H1 (cell line): Measurements from ENCODE around the gene CDKN1B. TPM values are rescaled to one million over a fixed set of nuclear protein-coding genes. Genes with fewer than 3 reads are reported as not detected.

Experiments
- CTCF ChIA-PET: fragments of 300-600 bp; sonication (Branson Sonifier 250); formaldehyde crosslinking; loops from one replicate; lab custom pipeline; 2021; ENCODE audit not compliant: partially characterized antibody; lab: Charles Lee
- POLR2A ChIA-PET: fragments of 300-600 bp; sonication (Branson Sonifier 250); formaldehyde crosslinking; loops from one replicate; lab custom pipeline; 2021; ENCODE audit warnings: inconsistent platforms; ENCODE audit not compliant: partially characterized antibody; lab: Charles Lee
- DNase-seq, 2 experiments: peaks; one replicate each; pipeline versions ENCODE4 v3.0.0 to v3.0.0-alpha.2; 2010 to 2022; ENCODE audit warnings: low spot score in 2 of 2, low read depth in 1 of 2, mixed read lengths in 1 of 2
- FAIRE-seq: peaks from 2 replicates; lab custom pipeline; 2011; peaks lifted over from hg19 to GRCh38; lab: Jason Lieb, UNC
- H2AFZ ChIP-seq: 2 replicates; pipeline ENCODE4 v1.8.1; 2012; ENCODE audit warnings: low read length, inconsistent platforms
- H2AK5ac ChIP-seq: 2 replicates; pipeline ENCODE4 v1.6.1; 2013; ENCODE audit warnings: low read depth, low read length
- H2BK120ac ChIP-seq: replicated peaks from 2 replicates; pipeline ENCODE3; 2013; ENCODE audit warnings: low read depth, low read length, inconsistent platforms
- H2BK12ac ChIP-seq: 2 replicates; pipeline ENCODE4 v1.6.1; 2013; ENCODE audit warnings: low read depth, low read length
- H2BK15ac ChIP-seq: 2 replicates; pipeline ENCODE4 v1.6.1; 2013; ENCODE audit warnings: low read length
- H2BK20ac ChIP-seq: 2 replicates; pipeline ENCODE4 v1.6.1; 2013; ENCODE audit warnings: low read length
- H2BK5ac ChIP-seq: 2 replicates; pipeline ENCODE4 v1.6.1; 2013; ENCODE audit warnings: low read depth, low read length
- H3K14ac ChIP-seq: 2 replicates; pipeline ENCODE4 v1.6.1; 2013; ENCODE audit warnings: inconsistent platforms; ENCODE audit not compliant: insufficient read length
- H3K18ac ChIP-seq: 2 replicates; pipeline ENCODE4 v1.6.1; 2013; ENCODE audit warnings: low read length; ENCODE audit errors: extremely low read depth
- H3K23ac ChIP-seq: 2 replicates; pipeline ENCODE4 v1.6.1; 2013; ENCODE audit warnings: inconsistent platforms; ENCODE audit not compliant: insufficient read length
- H3K23me2 ChIP-seq: 2 replicates; pipeline ENCODE4 v1.6.1; 2013; ENCODE audit warnings: low read depth, low read length
- H3K27ac ChIP-seq: 2 replicates; pipeline ENCODE4 v1.6.1; 2011; ENCODE audit warnings: low read depth, low read length, inconsistent platforms
- H3K27me3 ChIP-seq, 4 experiments: replicated peaks in 1 of 4; 1 replicate in 1 of 4; 2 replicates in 3 of 4; pipeline versions ENCODE4 v1.6.1 to v1.8.1; 2011 to 2013; ENCODE audit warnings: low read length in 3 of 4, mild to moderate bottlenecking in 3 of 4, inconsistent platforms in 2 of 4, mixed read lengths in 2 of 4, moderate library complexity in 1 of 4; ENCODE audit not compliant: control insufficient read depth in 3 of 4, insufficient read depth in 3 of 4; ENCODE audit errors: extremely low read depth in 1 of 4
- H3K36me3 ChIP-seq, 4 experiments: 2 replicates each; pipeline versions ENCODE4 v1.6.1 to v1.8.1; 2011 to 2013; ENCODE audit warnings: mild to moderate bottlenecking in 4 of 4, low read length in 3 of 4, moderate library complexity in 2 of 4, control low read depth in 1 of 4, inconsistent platforms in 1 of 4; ENCODE audit not compliant: insufficient read depth in 4 of 4, control insufficient read depth in 2 of 4
- H3K4ac ChIP-seq: replicated peaks from 2 replicates; pipeline ENCODE3; 2013; ENCODE audit warnings: low read length, low read depth, mixed read lengths, inconsistent platforms; ENCODE audit not compliant: insufficient read length
- H3K4me1 ChIP-seq, 4 experiments: replicated peaks in 1 of 4; 1 replicate in 1 of 4; 2 replicates in 3 of 4; pipeline versions ENCODE4 v1.6.1 to v1.8.1; 2011 to 2013; ENCODE audit warnings: low read length in 3 of 4, inconsistent platforms in 2 of 4, mixed read lengths in 1 of 4; ENCODE audit not compliant: insufficient read depth in 4 of 4, control insufficient read depth in 3 of 4
- H3K4me2 ChIP-seq, 2 experiments: 2 replicates each; pipeline versions ENCODE4 v1.6.1 to v1.8.1; 2011 to 2013; ENCODE audit warnings: low read depth in 2 of 2, low read length in 2 of 2, control low read depth in 1 of 2, inconsistent platforms in 1 of 2, mild to moderate bottlenecking in 1 of 2; ENCODE audit not compliant: insufficient read depth in 1 of 2
- H3K4me3 ChIP-seq, 4 experiments: fragments of 200-600, 300-600 bp in 1 of 4; sonication (generic), shearing (Covaris generic), sonication (Bioruptor Twin) in 1 of 4; 2 replicates each; pipeline versions ENCODE4 v1.5.1 to v1.8.1; 2011 to 2016; ENCODE audit warnings: low read length in 4 of 4, low read depth in 3 of 4, control low read depth in 2 of 4, inconsistent platforms in 2 of 4, mild to moderate bottlenecking in 2 of 4, mixed read lengths in 1 of 4, moderate library complexity in 1 of 4; ENCODE audit not compliant: insufficient read depth in 2 of 4; ENCODE audit errors: extremely low read depth in 1 of 4
- H3K56ac ChIP-seq: replicated peaks from 2 replicates; pipeline ENCODE3; 2013; ENCODE audit warnings: low read depth, mild to moderate bottlenecking, mixed read lengths, low read length, inconsistent platforms; ENCODE audit not compliant: insufficient read length
- H3K79me1 ChIP-seq: 2 replicates; pipeline ENCODE4 v1.6.1; 2013; ENCODE audit warnings: low read depth, low read length, control low read depth
- H3K79me2 ChIP-seq, 2 experiments: 2 replicates each; pipeline versions ENCODE4 v1.6.1 to v1.8.1; 2012 to 2013; ENCODE audit warnings: low read length in 2 of 2, mild to moderate bottlenecking in 2 of 2, inconsistent platforms in 1 of 2; ENCODE audit not compliant: insufficient read depth in 2 of 2, control insufficient read depth in 1 of 2
- H3K9ac ChIP-seq, 4 experiments: replicated peaks in 1 of 4; 1 replicate in 1 of 4; 2 replicates in 3 of 4; pipeline versions ENCODE4 v1.6.1 to v1.8.1; 2011 to 2013; ENCODE audit warnings: low read depth in 3 of 4, low read length in 3 of 4, control low read depth in 2 of 4, mild to moderate bottlenecking in 2 of 4, moderate library complexity in 2 of 4, inconsistent platforms in 1 of 4; ENCODE audit errors: extremely low read depth in 1 of 4
- H3K9me3 ChIP-seq, 2 experiments: 2 replicates each; pipeline versions ENCODE4 v1.6.1 to v1.8.1; 2012 to 2013; ENCODE audit warnings: mild to moderate bottlenecking in 2 of 2, moderate library complexity in 2 of 2, control low read depth in 1 of 2, inconsistent platforms in 1 of 2, low read depth in 1 of 2, low read length in 1 of 2, mixed read lengths in 1 of 2; ENCODE audit not compliant: insufficient read depth in 2 of 2
- H4K20me1 ChIP-seq, 2 experiments: replicated peaks in 1 of 2; 2 replicates each; pipeline versions ENCODE3 to v1.8.1; 2011 to 2013; ENCODE audit warnings: inconsistent platforms in 2 of 2, low read length in 2 of 2, mild to moderate bottlenecking in 1 of 2; ENCODE audit not compliant: insufficient read depth in 2 of 2, control insufficient read depth in 1 of 2
- H4K5ac ChIP-seq: 2 replicates; pipeline ENCODE4 v1.6.1; 2013; ENCODE audit warnings: low read length, low read depth, mixed read lengths, inconsistent platforms; ENCODE audit not compliant: insufficient read length
- H4K8ac ChIP-seq: 2 replicates; pipeline ENCODE4 v1.8.0; 2013; ENCODE audit warnings: mild to moderate bottlenecking, moderate library complexity, low read length, inconsistent platforms; ENCODE audit not compliant: insufficient read depth; ENCODE audit errors: extremely low read depth
- H4K91ac ChIP-seq: replicated peaks from 2 replicates; pipeline ENCODE3; 2013; ENCODE audit warnings: low read length, mixed read lengths, inconsistent platforms; ENCODE audit not compliant: insufficient read length
- BRCA1 ChIP-seq: IDR thresholded peaks from 2 replicates; pipeline ENCODE4 v1.6.1; 2012; ENCODE audit warnings: low read depth, low read length, improper control_type of control experiment
- WGBS, 2 experiments: shearing (Covaris generic) in 1 of 2; methylation state at CpG; one replicate each; pipeline versions ENCODE4 v1.1.6 to v1.1.7; 2013 to 2015; ENCODE audit warnings: low lambda C conversion rate in 2 of 2, mixed read lengths in 2 of 2, inconsistent platforms in 1 of 2, low coverage in 1 of 2, missing lambda C conversion rate in 1 of 2; ENCODE audit not compliant: insufficient replicate concordance in 2 of 2, insufficient coverage in 1 of 2, insufficient read length in 1 of 2; ENCODE audit errors: extremely low coverage in 1 of 2, missing lambda C conversion rate in 1 of 2; 5-methylcytosine and 5-hydroxymethylcytosine counted together
- polyA plus RNA-seq, 7 experiments: library from polyadenylated mRNA; depleted of rRNA in 3 of 7; stranded (reverse) in 5 of 7; unstranded in 2 of 7; fragments of >200 nt in 5 of 7; fragments of 200-250 nt in 2 of 7; gene quantifications; 1 replicate in 5 of 7; 2 replicates in 1 of 7; 4 replicates in 1 of 7; pipeline versions ENCODE4 v1.2.1 to v1.2.3, GENCODE V29; 2011 to 2013; ENCODE audit warnings: missing spikeins in 2 of 7, mixed read lengths in 2 of 7
- total RNA-seq: library from RNA; stranded (reverse); fragmentation: NEBNext Ultra II Directional; extraction: Animal tissue kit (Norgen Biotek cat#: 25700); gene quantifications from 2 replicates; pipeline ENCODE4 v1.2.1, GENCODE V29; 2021

Gene CDKN1B
- total and polyA plus RNA-seq, 2 of the 8 experiments (the other 6 are each of a cell fraction or from before 2014, with no cell fraction given), result 6.5 to 27.2 TPM

DNA sequence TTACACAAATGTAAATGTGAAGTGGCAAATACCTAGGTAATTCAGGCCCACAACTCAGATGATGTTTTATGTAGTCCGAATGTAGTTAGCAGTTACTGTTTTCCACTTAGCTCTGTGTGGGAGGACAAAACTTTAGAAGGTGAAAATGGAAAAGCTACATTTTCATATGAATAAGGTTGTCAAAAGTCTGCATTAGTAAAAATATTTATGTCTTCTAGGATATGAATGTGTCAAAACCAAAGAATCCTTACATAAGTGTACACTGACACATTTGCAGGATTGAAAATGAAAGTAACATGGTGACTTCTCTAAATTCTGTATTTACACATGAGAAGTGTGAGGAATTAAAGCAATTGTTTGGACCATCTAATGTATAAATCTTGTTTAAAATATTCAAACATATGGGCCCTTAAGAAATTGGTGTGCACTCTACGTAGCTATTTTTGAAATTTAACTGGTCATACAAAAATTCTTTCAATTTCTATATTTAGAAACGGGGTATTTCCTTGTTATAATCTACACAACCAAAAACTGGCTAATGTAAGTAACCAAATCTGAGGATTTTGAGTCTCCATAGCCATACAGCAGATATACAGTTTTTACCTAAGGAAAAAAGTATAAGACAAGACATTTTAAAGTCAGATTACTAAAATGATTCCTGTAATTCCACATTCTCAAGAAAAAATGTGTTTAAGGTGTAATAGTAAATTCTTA, 5.4 kb downstream of the CDKN1B start:
- Histone ChIP-seq H2BK120ac (no peak overlapping the region), H3K4me2 (peak overlapping the region; percentile 67 to 95; a peak in 3 of 4 replicates)
- POLR2A ChIA-PET, result interaction anchor here (0.6 to 4.5 kb wide), 5 partner anchors 8 to 376 kb away, joined by 3 to 51 read pairs (median 3); partner anchors contain the start of gene BORCS5
- no peak for TF ChIP-seq BRCA1
- TF ChIP-seq, all 59 proteins: peak for 0
- Histone ChIP-seq H3K79me2 (peaks cover 8 to 29% of the 10 kb centered on the region in 2 experiments; a peak in 3 of 4 replicates), H2BK12ac (no peak overlapping the region), H3K27me3 (peaks cover 0 to 4% (median under 1%) of the 10 kb centered on the region in 4 experiments; a peak in 2 of 7 replicates), H4K5ac (no peak overlapping the region), H2BK15ac (no peak overlapping the region), H4K20me1 (peaks cover 10 to 12% of the 10 kb centered on the region in 2 experiments), H4K8ac (no peak overlapping the region), H3K9ac (no peak overlapping the region), H3K23me2 (peaks cover 22% of the 10 kb centered on the region), H3K4me1 (peaks cover 0 to 8% (median 2%) of the 10 kb centered on the region in 4 experiments; a peak in 5 of 7 replicates), H3K4ac (no peak overlapping the region), H3K4me3 (peak overlapping the region in 1 of 4 experiments; percentile 98; a peak in 2 of 8 replicates), H3K56ac (no peak overlapping the region), H2AFZ (no peak overlapping the region), H2BK5ac (no peak overlapping the region), H3K79me1 (peaks cover 7% of the 10 kb centered on the region; the same call in 1 of the 2 replicates), H3K9me3 (no peaks in the 10 kb centered on the region), H3K36me3 (peaks cover 0 to 40% (median 10%) of the 10 kb centered on the region in 4 experiments; a peak in 6 of 8 replicates), H3K18ac (no peak overlapping the region), H3K23ac (no peak overlapping the region), H2AK5ac (no peak overlapping the region), H3K27ac (no peak overlapping the region), H4K91ac (no peak overlapping the region), H3K14ac (no peak overlapping the region), H2BK20ac (no peak overlapping the region)
- 75% methylated on average over 3 of the region's 3 CpGs; no CpG with 5 or more reads in 1 of the 2 experiments for WGBS, 2 experiments
- no peak for DNase-seq
- CTCF ChIA-PET, result interaction anchor here (0.8 to 2.1 kb wide), 2 partner anchors 12 to 14 kb away, joined by 3 to 12 read pairs; no protein-coding TSS in a partner anchor
- FAIRE-seq, result no peak
